HL-60 (cell line): Measurements from ENCODE around the gene FBXO24.

ENCODE experiments used
- CTCF ChIP-seq: IDR thresholded peaks from one replicate; pipeline ENCODE4 v1.5.1; 2011; ENCODE audit warnings: low read length, control low read depth, inconsistent platforms; ENCODE audit not compliant: insufficient read depth
- POLR2AphosphoS5 ChIP-seq: IDR thresholded peaks from 2 replicates; pipeline ENCODE4 v1.6.1; 2012; ENCODE audit warnings: low read depth
- REST ChIP-seq: IDR thresholded peaks from 2 replicates; pipeline ENCODE4 v1.6.1; 2012; ENCODE audit warnings: low read depth; ENCODE audit not compliant: insufficient replicate concordance

GRCh38 chr7:100552532-100552931, 33.6 kb upstream of the FBXO24 start:
- TF ChIP-seq CTCF (no peak), POLR2AphosphoS5 (no peak), REST (no peak)
